A549 treated with ZK216348 at 1 μM for 4 hours (cell line): ENCODE data around the gene SAA4. TPM values are rescaled to one million over a fixed set of nuclear protein-coding genes. Genes with fewer than 3 reads are reported as not detected.

ENCODE experiments used
- total RNA-seq: library from RNA; stranded (reverse); fragments of 200-300 nt; extraction: Qiagen RNA extraction; gene quantifications from 5 replicates; pipeline ENCODE4 v1.2.3, GENCODE V29; 2022; ENCODE audit warnings: low read depth

Gene SAA4
- total RNA-seq = not detected in 5 replicates

DNA sequence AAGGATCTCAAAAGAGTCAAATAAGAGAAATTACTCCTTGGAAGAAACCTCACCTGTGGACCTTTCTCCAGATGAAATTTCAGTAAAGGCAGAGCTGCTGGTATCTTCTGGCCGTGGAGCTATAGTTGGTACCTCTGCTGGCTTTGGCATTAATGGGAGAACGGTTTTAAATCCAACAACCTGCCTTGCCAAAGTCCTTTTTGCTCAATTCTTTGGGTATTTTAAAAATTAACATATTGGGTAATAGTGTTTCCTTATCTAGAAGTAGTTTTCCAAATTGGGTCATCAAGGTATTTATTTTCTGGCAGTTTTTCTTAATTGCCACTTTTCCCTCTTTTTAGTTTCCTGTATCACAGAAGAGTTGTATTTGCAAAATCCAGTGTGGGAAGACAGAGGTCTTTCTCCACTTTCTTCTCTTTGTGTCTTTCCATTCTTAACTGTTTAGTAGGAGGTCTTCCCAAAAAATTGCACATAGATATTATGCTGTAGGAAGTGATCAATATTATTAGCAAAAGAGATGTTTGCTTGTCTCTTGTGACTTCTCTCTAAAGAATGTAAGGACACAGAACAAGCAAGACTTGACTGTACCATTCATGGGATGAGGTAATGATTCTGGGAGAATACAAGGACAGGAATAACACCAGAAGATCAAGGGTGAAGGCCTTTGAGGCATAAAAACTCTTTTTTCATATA, at the start of gene SAA4:
SAA4 (minus strand) TSS at position 139 of the 693 bp plus-strand sequence. CDS start 876 bp downstream, outside the sequence.

DNA sequence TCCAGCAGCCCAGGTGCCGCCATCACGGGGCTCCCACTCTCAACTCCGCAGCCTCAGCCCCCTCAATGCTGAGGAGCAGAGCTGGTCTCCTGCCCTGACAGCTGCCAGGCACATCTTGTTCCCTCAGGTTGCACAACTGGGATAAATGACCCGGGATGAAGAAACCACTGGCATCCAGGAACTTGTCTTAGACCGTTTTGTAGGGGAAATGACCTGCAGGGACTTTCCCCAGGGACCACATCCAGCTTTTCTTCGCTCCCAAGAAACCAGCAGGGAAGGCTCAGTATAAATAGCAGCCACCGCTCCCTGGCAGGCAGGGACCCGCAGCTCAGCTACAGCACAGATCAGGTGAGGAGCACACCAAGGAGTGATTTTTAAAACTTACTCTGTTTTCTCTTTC, 29.3 kb upstream of the SAA4 start, which contains the start of gene SAA1:
SAA1 (plus strand) TSS at position 316 of the 400 bp plus-strand sequence. CDS start 624 bp downstream, outside the sequence.

DNA sequence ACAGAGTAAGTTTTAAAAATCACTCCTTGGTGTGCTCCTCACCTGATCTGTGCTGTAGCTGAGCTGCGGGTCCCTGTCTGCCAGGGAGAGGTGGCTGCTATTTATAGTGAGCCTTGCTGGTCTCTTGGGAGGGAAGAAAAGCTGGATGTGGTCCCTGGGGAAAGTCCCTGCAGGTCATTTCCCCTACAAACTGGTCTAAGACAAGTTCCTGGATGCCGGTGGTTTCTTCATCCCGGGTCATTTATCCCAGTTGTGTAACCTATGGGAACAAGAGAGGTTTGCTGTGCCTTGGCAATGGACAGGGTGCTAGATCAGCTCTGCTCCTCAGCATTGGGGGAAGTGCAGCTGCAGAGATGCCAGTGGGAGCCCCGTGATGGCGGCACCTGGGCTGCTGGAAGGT, 12.0 kb upstream of the SAA4 start, which contains the start of gene SAA2:
SAA2 (minus strand) TSS at position 108 of the 400 bp plus-strand sequence. CDS start 657 bp downstream, outside the sequence.

Other genes with a start within 250 kb of the SAA4 start
- gene SERGEF, start 223.8 kb downstream of the SAA4 start, total RNA-seq = 15.1 to 19.2 TPM (median 16.7 TPM) in 5 replicates
- 0.04 to 0.23 TPM (median 0.05 TPM) in 4 of 5 replicates, not detected in the other for gene TPH1, start 190.5 kb downstream of the SAA4 start, total RNA-seq
- 34.6 to 42.6 TPM (median 40.5 TPM) in 5 replicates for gene SAAL1, start 130.7 kb downstream of the SAA4 start, total RNA-seq
- not detected in 5 replicates for gene MRGPRX3, start 104.2 kb downstream of the SAA4 start, total RNA-seq
- gene MRGPRX4, start 64.0 kb downstream of the SAA4 start, total RNA-seq = not detected in 5 replicates
- 0.65 TPM in 1 of 5 replicates, not detected in the others for gene SAA2, start 11.9 kb upstream of the SAA4 start, total RNA-seq
- 0.58 to 1.2 TPM (median 0.89 TPM) in 5 replicates for gene SAA1, start 29.5 kb upstream of the SAA4 start, total RNA-seq
- gene HPS5, start 85.3 kb upstream of the SAA4 start, total RNA-seq = 12.3 to 16.0 TPM (median 13.3 TPM) in 5 replicates
- 33.0 to 41.2 TPM (median 34.1 TPM) in 5 replicates for gene GTF2H1, start 85.8 kb upstream of the SAA4 start, total RNA-seq
- gene LDHA, start 157.8 kb upstream of the SAA4 start, total RNA-seq = 2,730 to 4,065 TPM (median 2,807 TPM) in 5 replicates
- 0.13 to 0.21 TPM (median 0.18 TPM) in 3 of 5 replicates, not detected in the others for gene LDHC, start 175.5 kb upstream of the SAA4 start, total RNA-seq
- not detected in 5 replicates for gene LDHAL6A, start 219.1 kb upstream of the SAA4 start, total RNA-seq